Measurements from ENCODE around the gene PRPF6.

GRCh38 chr20:63973160-63973479, 7.8 kb upstream of the PRPF6 start:
- TF ChIP-seq RAD21 (conservative IDR thresholded peaks at IDR 0.05) (no peak), EZH2 (IDR thresholded peaks at IDR 0.05; ENCODE audit: borderline replicate concordance, insufficient read depth, low read length, poor library complexity, severe bottlenecking) (no peak)
- TF ChIP-seq, protein P1, sequence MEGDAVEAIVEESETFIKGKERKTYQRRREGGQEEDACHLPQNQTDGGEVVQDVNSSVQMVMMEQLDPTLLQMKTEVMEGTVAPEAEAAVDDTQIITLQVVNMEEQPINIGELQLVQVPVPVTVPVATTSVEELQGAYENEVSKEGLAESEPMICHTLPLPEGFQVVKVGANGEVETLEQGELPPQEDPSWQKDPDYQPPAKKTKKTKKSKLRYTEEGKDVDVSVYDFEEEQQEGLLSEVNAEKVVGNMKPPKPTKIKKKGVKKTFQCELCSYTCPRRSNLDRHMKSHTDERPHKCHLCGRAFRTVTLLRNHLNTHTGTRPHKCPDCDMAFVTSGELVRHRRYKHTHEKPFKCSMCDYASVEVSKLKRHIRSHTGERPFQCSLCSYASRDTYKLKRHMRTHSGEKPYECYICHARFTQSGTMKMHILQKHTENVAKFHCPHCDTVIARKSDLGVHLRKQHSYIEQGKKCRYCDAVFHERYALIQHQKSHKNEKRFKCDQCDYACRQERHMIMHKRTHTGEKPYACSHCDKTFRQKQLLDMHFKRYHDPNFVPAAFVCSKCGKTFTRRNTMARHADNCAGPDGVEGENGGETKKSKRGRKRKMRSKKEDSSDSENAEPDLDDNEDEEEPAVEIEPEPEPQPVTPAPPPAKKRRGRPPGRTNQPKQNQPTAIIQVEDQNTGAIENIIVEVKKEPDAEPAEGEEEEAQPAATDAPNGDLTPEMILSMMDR (IDR thresholded peaks at IDR 0.05; ENCODE audit: poor library complexity, severe bottlenecking), result no peak
